GM03348 (cell line): ENCODE measurements around the gene MBD3.
A peak's percentile ranks its signal among the peaks of the same experiment; 100 is the strongest.

Experiments
- DNase-seq: peaks from one replicate; pipeline ENCODE4 v3.0.0; 2012; ENCODE audit warnings: low spot score

MBD3 gene

GRCh38 chr19:1598777-1599459 is 6.3 kb upstream of the MBD3 start:
- DNase-seq: no peak

- no peak for DNase-seq
Measured at GRCh38 chr19:1593501-1593772, 772 bp upstream of the MBD3 start.

- peak; percentile 99 for DNase-seq
Measured at GRCh38 chr19:1592024-1592754, 476 bp downstream of the MBD3 start.

- DNase-seq: no peak
Measured at GRCh38 chr19:1591421-1592023, 1.1 kb downstream of the MBD3 start.

GRCh38 chr19:1590641-1591397 is 1.8 kb downstream of the MBD3 start:
- DNase-seq: peak; percentile 42

- DNase-seq: no peak
Measured at GRCh38 chr19:1587872-1588271, 4.8 kb downstream of the MBD3 start.

GRCh38 chr19:1585243-1585580 is 7.5 kb downstream of the MBD3 start:
- DNase-seq: no peak

- no peak for DNase-seq
Measured at GRCh38 chr19:1584500-1585242, 8.0 kb downstream of the MBD3 start.

GRCh38 chr19:1582201-1582600 is 10.5 kb downstream of the MBD3 start:
- no peak for DNase-seq

- DNase-seq: no peak
Measured at GRCh38 chr19:1580957-1581356, 11.7 kb downstream of the MBD3 start.

- no peak for DNase-seq
Measured at GRCh38 chr19:1580382-1580781, 12.3 kb downstream of the MBD3 start.

- no peak for DNase-seq
Measured at GRCh38 chr19:1579222-1579621, 13.4 kb downstream of the MBD3 start.

GRCh38 chr19:1577929-1578618 is 14.6 kb downstream of the MBD3 start:
- no peak for DNase-seq

GRCh38 chr19:1577090-1577928 is 15.4 kb downstream of the MBD3 start:
- no peak for DNase-seq

- no peak for DNase-seq
Measured at GRCh38 chr19:1576242-1577089, 16.2 kb downstream of the MBD3 start.

GRCh38 chr19:1575323-1576241 is 17.1 kb downstream of the MBD3 start:
- DNase-seq: no peak

GRCh38 chr19:1574354-1575136 is 18.1 kb downstream of the MBD3 start:
- DNase-seq: no peak

- no peak for DNase-seq
Measured at GRCh38 chr19:1572795-1573194, 19.9 kb downstream of the MBD3 start.
